GM19035 (cell line): ENCODE data around the gene MAPK14.

Experiments used
- ATAC-seq: cut with Tn5 transposase; IDR thresholded peaks from one replicate; pipeline ENCODE4 v1.9.1; 2021; ENCODE audit not compliant: unreplicated experiment

MAPK14 gene

GRCh38 chr6:36133912-36134311, 106.3 kb downstream of the MAPK14 start:
- ATAC-seq: no peak

GRCh38 chr6:36135053-36135731, 107.6 kb downstream of the MAPK14 start:
- ATAC-seq: no peak

- ATAC-seq: no peak
Observed at GRCh38 chr6:36136034-36136433, 108.4 kb downstream of the MAPK14 start.

DNA sequence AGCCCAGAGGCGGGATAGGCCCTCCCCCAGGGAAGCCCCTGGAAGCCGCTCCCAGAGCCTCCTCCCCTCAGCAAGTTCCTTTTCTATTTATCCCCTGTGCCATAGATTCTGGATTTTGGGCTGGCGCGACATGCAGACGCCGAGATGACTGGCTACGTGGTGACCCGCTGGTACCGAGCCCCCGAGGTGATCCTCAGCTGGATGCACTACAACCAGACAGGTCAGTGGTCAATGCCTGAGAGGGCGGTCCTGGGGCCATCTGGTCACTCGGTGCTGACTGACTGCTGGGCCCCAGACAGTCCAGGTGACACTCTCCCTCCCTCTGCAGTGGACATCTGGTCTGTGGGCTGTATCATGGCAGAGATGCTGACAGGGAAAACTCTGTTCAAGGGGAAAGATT, 108.9 kb downstream of the MAPK14 start:
- ATAC-seq: no peak

- ATAC-seq: no peak
Observed at GRCh38 chr6:36138667-36139066, 111.1 kb downstream of the MAPK14 start.

- ATAC-seq: no peak
Observed at GRCh38 chr6:36139431-36139830, 111.8 kb downstream of the MAPK14 start.

DNA sequence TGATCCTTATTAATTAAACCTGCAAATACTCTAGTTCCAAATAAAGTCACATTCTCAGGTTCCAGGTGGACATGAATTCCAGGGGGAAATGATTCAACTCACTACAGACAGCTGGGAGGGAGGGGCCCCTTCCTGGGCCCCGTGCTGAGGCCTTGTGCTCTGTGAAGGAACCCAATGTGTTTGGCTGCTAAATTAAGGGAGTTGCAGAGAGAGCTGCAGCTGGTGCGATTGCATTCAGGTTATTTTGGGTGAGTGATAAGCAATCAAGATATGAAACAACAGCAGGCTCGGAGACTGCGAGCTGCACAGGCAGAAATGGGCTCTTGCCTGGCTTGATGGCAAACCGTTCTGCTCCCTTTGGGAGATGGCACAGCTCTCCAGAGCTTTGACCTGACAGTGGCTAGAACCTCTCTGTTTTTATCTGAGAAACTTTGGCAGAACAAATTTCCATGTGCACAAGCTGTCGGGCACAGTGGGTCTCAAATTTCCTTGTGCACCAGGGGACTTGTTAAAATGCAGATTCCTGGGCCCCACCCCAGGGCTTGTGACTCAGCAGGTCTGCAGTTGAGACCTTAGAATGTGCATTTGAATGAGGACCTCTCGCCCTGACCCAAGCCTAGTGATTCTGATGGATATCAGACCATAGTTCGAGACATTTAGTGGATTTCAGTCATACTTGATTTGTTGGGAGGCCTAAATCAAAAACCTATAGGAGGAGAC, 112.5 kb downstream of the MAPK14 start:
- no peak for ATAC-seq

DNA sequence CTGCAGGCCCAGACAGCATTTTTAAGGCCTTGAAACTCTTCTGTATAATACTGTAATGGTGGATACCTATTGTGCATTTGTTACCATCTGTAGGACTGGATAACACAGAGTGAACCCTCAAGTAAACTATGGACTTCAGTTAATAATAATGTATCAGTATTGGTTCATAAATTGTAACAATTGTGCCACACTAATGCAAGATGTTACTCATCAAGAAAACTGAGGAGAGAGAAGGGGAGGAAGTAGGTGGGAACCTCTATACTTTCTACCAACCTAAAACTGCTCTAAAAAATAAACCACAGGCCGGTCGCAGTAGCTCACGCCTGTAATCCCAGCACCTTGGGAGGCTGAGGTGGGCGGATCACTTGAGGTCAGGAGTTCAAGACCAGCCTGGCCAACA, 113.5 kb downstream of the MAPK14 start:
- ATAC-seq: no peak

GRCh38 chr6:36141961-36142360, 114.4 kb downstream of the MAPK14 start:
- ATAC-seq: no peak

GRCh38 chr6:36142971-36143838, 115.6 kb downstream of the MAPK14 start:
- ATAC-seq: no peak

DNA sequence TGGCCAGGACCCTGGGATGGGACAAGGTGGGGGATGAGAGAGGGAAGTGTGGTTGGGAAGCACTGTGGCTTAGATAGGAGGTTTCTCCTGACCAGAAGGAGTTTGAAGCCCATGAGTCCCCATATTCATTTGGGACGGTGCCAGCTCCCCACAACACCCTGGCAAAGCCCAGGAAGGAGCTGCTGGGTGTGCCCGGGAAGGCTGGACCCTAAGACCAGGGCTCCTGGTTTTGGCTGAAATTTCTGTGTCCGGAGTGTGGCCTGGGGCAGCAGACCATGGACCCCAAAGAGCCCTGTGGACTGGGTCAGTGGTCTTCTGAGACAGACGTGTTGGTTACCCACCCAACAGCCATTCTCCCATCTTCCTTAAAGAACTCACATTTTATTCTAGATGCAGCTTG, 117.9 kb downstream of the MAPK14 start:
- no peak for ATAC-seq

DNA sequence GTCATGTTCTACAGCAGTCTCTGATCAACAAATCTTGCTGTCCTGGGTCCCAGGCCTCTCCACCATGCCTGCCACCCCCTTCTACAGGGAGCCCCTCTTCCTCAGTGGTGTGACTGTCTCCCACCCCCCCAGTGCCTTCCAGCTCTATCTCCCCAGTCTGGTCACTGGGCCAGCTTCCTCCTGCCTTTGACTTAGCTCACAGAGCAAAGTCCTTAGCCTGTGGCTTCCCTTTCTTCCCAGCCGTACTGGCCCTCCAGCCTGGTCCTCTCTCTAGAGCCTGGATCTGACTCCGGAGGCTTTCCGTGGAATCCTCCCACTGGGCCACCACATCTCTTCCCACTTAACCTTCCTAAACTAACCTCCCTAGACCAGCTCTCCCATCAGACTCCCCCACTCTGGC, 119.7 kb downstream of the MAPK14 start:
- ATAC-seq: no peak

- ATAC-seq: no peak
Observed at GRCh38 chr6:36149476-36149875, 121.9 kb downstream of the MAPK14 start.

- no peak for ATAC-seq
Observed at GRCh38 chr6:36150283-36150682, 122.7 kb downstream of the MAPK14 start.

DNA sequence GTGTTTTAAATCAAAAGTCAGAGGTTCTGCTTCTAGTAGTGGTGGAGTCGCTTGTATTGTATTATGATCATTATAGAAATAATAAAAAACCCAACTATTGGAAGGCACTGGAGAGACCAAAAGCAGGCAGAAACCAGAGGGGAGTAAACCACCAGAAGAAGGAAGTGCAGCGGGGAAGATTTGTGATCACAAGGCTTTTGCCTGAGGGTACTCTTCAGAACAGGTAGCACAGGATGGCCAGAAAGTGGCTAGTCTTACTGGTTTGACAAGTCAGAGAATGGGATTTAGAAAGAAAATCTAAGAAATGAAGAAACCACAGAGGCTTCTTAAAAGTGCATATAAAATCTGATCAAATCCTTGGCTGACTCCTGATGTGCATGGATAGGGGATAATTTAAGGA, 126.7 kb downstream of the MAPK14 start:
- no peak for ATAC-seq

- ATAC-seq: no peak
Observed at GRCh38 chr6:36155662-36156061, 128.1 kb downstream of the MAPK14 start.

DNA sequence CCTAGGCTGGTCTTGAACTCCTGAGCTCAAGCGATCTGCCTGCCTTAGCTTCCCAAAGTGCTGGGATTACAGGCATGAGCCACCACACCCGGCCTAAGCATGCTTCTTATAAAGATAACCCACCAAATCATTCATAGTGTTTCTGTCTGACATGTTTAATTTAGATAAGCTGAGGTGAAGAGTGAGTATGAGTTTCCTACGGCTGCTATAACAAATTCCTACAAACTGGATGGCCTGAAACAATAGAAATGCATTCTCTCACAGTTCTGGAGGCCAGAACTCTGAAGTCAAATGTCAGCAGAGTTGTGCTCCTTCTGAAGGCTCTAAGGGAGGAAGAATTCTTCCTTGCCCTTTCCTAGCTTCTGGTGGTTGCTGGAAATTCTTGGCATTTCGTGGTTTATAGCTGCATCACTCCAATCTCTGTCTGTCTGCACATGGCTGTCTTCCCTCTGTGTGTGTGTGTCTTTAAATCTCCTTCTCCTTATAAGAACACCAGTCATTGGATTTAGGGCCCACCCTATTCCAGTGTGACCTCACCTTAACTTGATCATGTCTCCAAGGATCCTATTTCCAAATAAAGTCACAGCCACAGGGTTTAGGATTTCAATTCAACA, 132.6 kb downstream of the MAPK14 start:
- no peak for ATAC-seq
